Measurements from ENCODE around the gene RAD23B.
A peak's percentile ranks its signal among the peaks of the same experiment; 100 is the strongest.

Gene RAD23B

GRCh38 chr9:107332883-107333282 lies 49.8 kb downstream of the RAD23B start:
- H3K4me3 ChIP-seq (ENCODE audit: low read length): no peak overlapping the region
- DNase-seq (ENCODE audit: low read depth): no peak
- TF ChIP-seq CTCF (IDR thresholded peaks at IDR 0.05; ENCODE audit: insufficient read depth, low read depth, low read length, missing control alignments): no peak

- TF ChIP-seq CTCF (IDR thresholded peaks at IDR 0.05; ENCODE audit: insufficient read depth, low read depth, low read length, missing control alignments): no peak
- DNase-seq (ENCODE audit: low read depth): no peak
- no peak overlapping the region for H3K4me3 ChIP-seq (ENCODE audit: low read length)
These were observed 50.3 kb downstream of the RAD23B start for GRCh38 chr9:107333363-107333762.

- no peak for DNase-seq (ENCODE audit: low read depth)
- TF ChIP-seq CTCF (IDR thresholded peaks at IDR 0.05; ENCODE audit: insufficient read depth, low read depth, low read length, missing control alignments): no peak
- H3K4me3 ChIP-seq (ENCODE audit: low read length): no peak overlapping the region
These were observed 51.2 kb downstream of the RAD23B start for GRCh38 chr9:107334103-107334776.

- DNase-seq (ENCODE audit: low read depth): no peak
- H3K4me3 ChIP-seq (ENCODE audit: low read length): no peak overlapping the region
- no peak for TF ChIP-seq CTCF (IDR thresholded peaks at IDR 0.05; ENCODE audit: insufficient read depth, low read depth, low read length, missing control alignments)
These were observed 52.3 kb downstream of the RAD23B start for GRCh38 chr9:107335331-107335730.

- H3K4me3 ChIP-seq (ENCODE audit: low read length): no peak overlapping the region
- DNase-seq (ENCODE audit: low read depth): peak; percentile 94
- no peak for TF ChIP-seq CTCF (IDR thresholded peaks at IDR 0.05; ENCODE audit: insufficient read depth, low read depth, low read length, missing control alignments)
These were observed 53.8 kb downstream of the RAD23B start for GRCh38 chr9:107336718-107337360.

- TF ChIP-seq CTCF (IDR thresholded peaks at IDR 0.05; ENCODE audit: insufficient read depth, low read depth, low read length, missing control alignments): no peak
- H3K4me3 ChIP-seq (ENCODE audit: low read length): no peak overlapping the region
- no peak for DNase-seq (ENCODE audit: low read depth)
These were observed 54.9 kb downstream of the RAD23B start for GRCh38 chr9:107337676-107338590.
